AG10803 (cell line): Measurements from ENCODE around the gene DIAPH2.

Experiments
- DNase-seq: peaks from one replicate; pipeline ENCODE4 v3.0.0; 2010; ENCODE audit warnings: low read depth
- H3K4me3 ChIP-seq: 2 replicates; pipeline ENCODE4 v1.5.1; 2011; ENCODE audit warnings: mild to moderate bottlenecking, low read length, control low read depth
- TF ChIP-seq, protein P1 (sequence below): conservative IDR thresholded peaks from 2 replicates; pipeline ENCODE4 v1.5.1; 2011; ENCODE audit warnings: mild to moderate bottlenecking, low read length, control low read depth, inconsistent platforms

The DIAPH2 gene

GRCh38 chrX:96909291-96909690 lies 224.6 kb downstream of the DIAPH2 start:
- no peak for DNase-seq
- no peak overlapping the region for H3K4me3 ChIP-seq
- TF ChIP-seq, protein P1, sequence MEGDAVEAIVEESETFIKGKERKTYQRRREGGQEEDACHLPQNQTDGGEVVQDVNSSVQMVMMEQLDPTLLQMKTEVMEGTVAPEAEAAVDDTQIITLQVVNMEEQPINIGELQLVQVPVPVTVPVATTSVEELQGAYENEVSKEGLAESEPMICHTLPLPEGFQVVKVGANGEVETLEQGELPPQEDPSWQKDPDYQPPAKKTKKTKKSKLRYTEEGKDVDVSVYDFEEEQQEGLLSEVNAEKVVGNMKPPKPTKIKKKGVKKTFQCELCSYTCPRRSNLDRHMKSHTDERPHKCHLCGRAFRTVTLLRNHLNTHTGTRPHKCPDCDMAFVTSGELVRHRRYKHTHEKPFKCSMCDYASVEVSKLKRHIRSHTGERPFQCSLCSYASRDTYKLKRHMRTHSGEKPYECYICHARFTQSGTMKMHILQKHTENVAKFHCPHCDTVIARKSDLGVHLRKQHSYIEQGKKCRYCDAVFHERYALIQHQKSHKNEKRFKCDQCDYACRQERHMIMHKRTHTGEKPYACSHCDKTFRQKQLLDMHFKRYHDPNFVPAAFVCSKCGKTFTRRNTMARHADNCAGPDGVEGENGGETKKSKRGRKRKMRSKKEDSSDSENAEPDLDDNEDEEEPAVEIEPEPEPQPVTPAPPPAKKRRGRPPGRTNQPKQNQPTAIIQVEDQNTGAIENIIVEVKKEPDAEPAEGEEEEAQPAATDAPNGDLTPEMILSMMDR = no peak

- DNase-seq = no peak
- H3K4me3 ChIP-seq = no peak overlapping the region
- TF ChIP-seq, protein P1 = no peak
Measured at GRCh38 chrX:96918864-96919263, 234.2 kb downstream of the DIAPH2 start.

DNA sequence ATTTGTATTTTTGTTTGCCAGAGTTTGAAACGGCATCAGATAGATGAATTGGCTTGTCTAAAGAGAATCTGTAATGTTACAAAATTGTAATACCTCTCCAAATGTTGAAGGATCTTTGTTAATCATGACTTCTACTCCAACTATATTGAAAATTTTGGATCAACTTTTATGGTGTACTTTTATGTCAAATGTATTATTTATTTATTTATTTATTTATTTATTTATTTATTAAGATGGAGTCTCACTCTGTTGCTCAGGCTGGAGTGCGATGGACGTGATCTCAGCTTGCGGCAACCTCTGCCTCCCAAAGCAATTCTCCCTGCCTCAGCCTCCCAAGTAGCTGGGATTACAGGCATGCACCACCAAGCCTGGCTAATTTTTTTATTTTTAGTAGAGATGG lies 235.0 kb downstream of the DIAPH2 start:
- TF ChIP-seq, protein P1 = no peak
- no peak overlapping the region for H3K4me3 ChIP-seq
- DNase-seq = no peak

DNA sequence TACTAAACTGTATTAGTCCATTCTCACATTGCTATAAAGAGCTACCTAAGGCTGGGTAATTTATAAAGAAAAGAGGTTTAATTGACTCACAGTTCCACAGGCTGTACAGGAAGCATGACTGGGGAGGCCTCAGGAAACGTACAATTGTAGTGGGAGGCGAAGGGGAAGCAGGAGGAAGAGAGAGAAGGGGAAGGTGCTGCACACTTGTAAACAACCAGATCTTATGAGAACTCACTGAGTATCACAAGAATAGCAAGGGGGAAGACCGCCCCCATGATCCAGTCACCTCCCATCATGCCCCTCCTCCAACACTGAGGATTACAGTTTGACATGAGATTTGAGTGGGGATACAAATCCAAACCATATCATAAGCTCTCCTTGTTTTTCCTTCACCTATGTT lies 239.9 kb downstream of the DIAPH2 start:
- TF ChIP-seq, protein P1 = no peak
- DNase-seq = no peak
- H3K4me3 ChIP-seq = no peak overlapping the region

- no peak for DNase-seq
- H3K4me3 ChIP-seq = no peak overlapping the region
- TF ChIP-seq, protein P1 = no peak
Measured at GRCh38 chrX:96929036-96929435, 244.4 kb downstream of the DIAPH2 start.

- no peak for DNase-seq
- H3K4me3 ChIP-seq = no peak overlapping the region
- TF ChIP-seq, protein P1 = no peak
Measured at GRCh38 chrX:96957718-96958117, 273.1 kb downstream of the DIAPH2 start.

DNA sequence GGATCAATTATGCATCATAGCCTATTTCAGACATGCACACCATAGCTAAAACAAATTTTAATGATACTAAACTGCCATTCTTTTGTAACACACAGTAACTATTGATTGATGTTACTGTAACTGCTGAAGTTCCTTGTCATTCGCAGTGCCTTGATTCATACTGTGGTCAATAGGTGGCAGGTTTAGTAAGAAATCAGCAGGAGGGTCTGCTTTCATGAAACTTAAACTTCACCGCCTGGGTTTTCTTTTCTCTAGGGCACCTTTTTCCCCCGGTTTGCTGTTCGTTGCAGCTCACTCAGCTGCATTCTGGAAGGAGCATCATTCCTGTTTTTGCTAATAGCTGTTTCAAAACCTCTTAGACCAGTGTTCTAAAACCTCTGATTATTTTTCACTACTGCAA lies 287.2 kb downstream of the DIAPH2 start:
- TF ChIP-seq, protein P1 = no peak
- H3K4me3 ChIP-seq = no peak overlapping the region
- DNase-seq = no peak
